ENCODE data around the gene NIPAL1.

DNA sequence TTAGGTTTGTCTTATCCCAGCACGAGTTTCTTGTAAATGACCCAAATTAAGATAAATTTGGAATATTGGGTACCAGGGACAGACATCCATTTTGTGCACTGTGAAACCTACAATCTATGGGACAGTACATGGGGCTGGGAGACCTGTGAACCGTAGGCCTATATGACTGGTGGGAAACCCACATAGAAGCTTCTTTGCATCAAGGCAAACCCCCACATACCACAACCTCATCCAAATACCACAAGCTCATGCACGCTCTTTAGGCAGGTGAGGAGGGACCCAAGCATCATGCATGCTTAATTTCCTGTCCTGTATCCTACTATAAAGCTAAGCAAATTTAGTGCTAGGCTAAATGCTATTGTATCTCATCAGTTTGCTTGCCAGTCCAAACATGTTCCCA is 47.8 kb downstream of the NIPAL1 start:
- no peak for TF ChIP-seq POLR2A (IDR thresholded peaks at IDR 0.05; ENCODE audit: low read length)
- TF ChIP-seq GATA1 (IDR thresholded peaks at IDR 0.05; ENCODE audit: low read depth, low read length): no peak
